GM12801 (cell line): ENCODE measurements around the gene PAGE2B.

ENCODE experiments used
- TF ChIP-seq, protein P1 (sequence below): IDR thresholded peaks from one replicate; pipeline ENCODE4 v1.5.1; 2011; ENCODE audit warnings: control low read depth; ENCODE audit not compliant: insufficient read length; ENCODE audit errors: extremely low read depth

PAGE2B gene

DNA sequence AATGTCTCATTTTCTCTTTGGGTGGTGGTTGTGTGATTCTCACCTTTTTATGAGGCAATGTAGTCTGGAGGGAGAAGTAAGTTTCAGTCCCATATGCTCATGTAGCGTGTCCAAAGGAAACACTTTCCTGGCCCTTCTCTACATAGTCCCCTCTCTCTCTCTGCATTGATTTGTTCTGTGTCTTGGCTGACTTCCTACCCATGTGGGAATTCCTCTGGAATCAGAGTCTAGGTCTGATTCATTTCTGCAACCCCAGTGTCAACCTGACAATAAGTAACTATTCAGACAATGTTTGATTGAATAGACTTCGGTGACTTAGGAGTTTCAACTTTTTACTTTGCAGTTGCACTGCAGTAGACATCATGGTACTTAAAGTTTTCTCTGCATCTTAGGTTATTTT is 41.4 kb upstream of the PAGE2B start:
- TF ChIP-seq, protein P1, sequence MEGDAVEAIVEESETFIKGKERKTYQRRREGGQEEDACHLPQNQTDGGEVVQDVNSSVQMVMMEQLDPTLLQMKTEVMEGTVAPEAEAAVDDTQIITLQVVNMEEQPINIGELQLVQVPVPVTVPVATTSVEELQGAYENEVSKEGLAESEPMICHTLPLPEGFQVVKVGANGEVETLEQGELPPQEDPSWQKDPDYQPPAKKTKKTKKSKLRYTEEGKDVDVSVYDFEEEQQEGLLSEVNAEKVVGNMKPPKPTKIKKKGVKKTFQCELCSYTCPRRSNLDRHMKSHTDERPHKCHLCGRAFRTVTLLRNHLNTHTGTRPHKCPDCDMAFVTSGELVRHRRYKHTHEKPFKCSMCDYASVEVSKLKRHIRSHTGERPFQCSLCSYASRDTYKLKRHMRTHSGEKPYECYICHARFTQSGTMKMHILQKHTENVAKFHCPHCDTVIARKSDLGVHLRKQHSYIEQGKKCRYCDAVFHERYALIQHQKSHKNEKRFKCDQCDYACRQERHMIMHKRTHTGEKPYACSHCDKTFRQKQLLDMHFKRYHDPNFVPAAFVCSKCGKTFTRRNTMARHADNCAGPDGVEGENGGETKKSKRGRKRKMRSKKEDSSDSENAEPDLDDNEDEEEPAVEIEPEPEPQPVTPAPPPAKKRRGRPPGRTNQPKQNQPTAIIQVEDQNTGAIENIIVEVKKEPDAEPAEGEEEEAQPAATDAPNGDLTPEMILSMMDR = no peak

DNA sequence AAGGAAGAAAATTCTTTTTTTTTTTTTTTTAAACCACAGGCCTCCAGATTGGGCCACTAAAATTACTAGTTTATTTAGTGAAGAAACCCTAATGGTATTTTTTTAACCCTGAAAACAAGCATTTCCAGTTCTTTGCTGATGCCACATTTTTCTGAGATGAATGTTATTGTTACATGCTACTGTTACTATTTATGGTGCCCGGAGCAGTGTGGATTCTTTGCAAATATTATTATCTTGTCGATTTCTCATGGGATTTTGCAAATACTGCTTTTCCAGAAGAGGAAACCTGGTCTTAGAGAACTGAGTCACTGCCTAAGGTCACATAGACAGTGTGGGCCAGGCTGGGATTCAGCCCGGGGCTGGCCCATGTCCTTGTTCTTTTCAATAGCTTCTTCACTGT is 35.4 kb upstream of the PAGE2B start:
- TF ChIP-seq, protein P1 = no peak

DNA sequence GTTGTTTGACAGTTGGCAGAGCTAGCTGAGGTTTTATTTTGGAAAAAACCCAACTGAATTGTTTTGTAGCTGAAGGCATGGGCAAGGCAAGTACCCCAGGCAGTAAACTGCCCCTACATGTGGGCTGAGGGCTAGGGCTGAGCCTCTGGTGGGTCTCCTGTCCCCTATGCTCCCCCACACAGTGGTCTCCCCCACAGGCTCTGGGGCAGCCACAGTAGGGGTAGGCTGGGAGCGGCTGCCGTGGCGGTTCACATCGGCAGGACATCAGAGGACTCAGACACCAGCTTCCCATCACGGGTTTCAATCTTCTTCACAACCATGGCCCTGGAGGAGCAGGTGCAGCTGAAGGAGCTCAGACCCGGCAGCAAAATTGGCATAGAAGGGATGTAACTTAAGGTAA is 33.3 kb upstream of the PAGE2B start:
- TF ChIP-seq, protein P1 = no peak

DNA sequence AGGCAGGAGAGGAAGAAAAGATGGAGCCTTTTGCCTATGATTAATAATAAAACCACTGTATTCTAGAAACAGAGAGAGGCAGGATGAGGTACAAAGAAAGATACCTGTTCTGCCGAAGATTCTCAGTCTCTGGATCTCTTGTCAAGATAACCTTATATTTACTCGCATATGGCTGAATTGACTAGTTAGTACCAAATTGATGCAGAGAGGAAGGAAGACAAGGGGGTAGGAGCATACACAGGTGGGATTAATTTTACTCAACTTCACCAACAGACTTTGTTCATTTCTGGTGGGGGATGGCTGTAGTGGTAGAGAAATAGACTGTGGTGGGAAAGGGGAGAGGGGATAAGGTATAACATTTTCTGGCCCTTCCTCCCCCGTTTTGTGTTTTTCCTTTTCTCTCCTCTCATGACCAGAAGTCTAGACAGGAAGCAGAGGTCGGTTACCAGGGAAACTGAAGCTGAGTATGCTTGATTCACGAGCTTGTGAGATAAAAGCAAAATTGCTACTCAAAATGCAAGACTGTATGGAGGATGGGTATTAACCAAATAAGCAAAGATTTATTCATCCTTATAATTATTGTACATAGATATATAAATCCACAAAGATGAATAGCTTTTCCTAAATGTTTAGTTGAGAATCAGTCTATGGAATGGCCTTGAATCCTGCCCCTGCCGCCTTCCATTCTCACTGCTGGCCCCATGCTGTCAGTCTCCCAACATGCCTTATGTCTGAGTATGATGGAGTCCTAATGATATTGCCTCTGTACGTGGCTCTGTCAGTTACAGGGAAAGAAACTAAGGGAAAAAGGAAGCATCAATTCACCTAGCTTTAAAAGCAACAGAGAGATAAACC is 17.8 kb upstream of the PAGE2B start:
- TF ChIP-seq, protein P1 = no peak

DNA sequence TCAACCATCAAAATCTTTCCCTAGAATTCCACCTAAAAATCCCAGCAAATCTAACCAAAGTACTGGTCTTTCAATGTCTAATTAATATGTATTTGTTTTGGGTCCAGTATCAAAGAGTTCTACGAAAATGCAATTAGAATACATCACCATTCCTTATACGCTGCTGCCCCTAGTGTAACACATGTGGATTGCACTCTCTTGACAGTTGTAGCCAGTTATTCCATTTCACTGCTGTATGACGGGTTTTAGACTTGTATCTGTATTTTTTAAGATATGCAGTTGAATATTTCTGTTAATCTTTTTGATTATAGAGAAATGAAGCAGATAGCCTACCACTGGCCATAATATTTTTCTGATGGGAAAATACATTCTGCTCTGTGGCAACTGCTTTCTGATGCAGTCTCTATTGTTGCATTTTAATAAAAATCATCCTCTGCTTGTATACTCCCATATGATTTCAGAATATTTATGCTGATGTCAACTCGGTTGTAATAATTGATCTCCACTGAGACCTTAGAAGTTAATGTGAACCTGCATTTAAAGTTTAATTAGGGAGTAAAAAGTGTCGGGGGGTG is 17.1 kb upstream of the PAGE2B start:
- TF ChIP-seq, protein P1 = no peak

DNA sequence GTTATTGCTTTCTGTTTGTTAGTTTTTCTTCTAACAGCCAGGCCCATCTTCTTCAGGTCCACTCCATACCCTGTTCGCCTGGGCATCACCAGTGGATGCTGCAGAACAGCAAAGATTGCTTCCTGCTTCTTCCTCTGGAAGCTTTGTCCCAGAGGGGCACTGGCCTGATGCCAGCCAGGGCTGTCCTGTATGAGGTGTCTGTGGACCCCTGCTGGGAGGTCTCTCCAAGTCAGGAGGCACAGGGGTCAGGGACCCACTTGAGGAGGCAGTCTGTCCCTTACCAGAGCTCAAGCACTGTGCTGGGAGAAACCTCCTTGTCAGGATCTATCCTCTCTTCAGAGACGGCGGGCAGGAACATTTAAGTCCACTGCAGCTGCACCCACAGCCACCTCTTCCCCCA is 2.5 kb upstream of the PAGE2B start:
- TF ChIP-seq, protein P1 = no peak

DNA sequence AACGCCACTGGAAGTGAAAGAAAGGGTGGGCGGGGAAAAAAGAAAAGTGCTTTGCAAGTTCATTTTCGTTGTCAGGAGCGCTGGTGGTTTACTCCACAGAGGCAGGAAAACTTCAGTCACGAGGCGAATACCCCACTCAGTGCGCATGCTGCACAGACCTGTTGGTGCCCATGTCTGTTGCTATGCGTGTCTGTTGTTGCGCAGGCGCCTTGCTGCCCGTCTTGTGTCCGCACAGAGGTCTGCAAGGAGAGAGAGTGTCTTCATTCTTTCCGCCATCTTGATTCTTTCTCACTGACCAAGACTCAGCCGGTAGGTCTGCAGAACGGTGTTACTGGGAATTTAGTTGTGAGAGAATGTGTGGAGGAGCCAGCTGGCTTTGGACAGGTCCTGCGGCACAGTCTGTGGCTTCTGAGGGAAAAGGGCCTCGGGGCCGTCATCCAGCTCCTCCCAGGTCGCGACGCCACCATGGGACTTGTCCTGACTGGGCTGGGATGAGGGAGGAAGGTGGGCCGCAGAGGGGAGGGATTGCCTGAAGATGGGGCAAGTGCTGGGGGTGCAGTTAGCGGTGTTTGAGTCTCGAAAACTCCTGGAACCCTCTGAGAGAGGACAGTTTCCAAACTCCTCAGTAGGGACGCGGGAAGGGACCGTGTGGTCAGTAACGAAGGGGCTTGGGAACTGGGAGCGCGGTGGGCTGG is 14.1 kb downstream of the PAGE2B start, which contains the start of gene PAGE2:
TSS of gene PAGE2 (plus strand) at position 224 of the 695 bp plus-strand sequence. CDS start 1,003 bp downstream, outside the sequence.
- TF ChIP-seq, protein P1 = no peak
